Omental fat pad (tissue), 4 donors: ENCODE results near the gene PRPF38B. TPM values are rescaled to one million over a fixed set of nuclear protein-coding genes. Genes with fewer than 3 reads are reported as not detected.

Experiments used
- ATAC-seq: fragments of 150-250 bp; one replicate; pipeline ENCODE4 v1.9.1; 2016; ENCODE audit warnings: mild to moderate bottlenecking, moderate library complexity; ENCODE audit not compliant: low FRiP score
- DNase-seq: peaks from one replicate; pipeline ENCODE4 v3.0.0-alpha.2; 2019; ENCODE audit warnings: low spot score
- total RNA-seq, 4 donors: library from RNA; depleted of rRNA; stranded (reverse); fragments of >200 nt; gene quantifications; one replicate each; pipeline ENCODE4 v1.1.0, GENCODE V29; 2016
- TF ChIP-seq, protein P1 (sequence below), 3 donors: fragments of 450-650 bp; IDR thresholded peaks; one replicate each; pipeline ENCODE4 v1.5.1; 2016 to 2017; ENCODE audit warnings: antibody characterized with exemption in 3 of 3, mild to moderate bottlenecking in 3 of 3, moderate library complexity in 2 of 3

The PRPF38B gene
- total RNA-seq, 4 donors from 2014 or later = 17.6 to 41.6 (median 30.6) TPM

GRCh38 chr1:108734171-108734865, 42.2 kb downstream of the PRPF38B start:
- ATAC-seq = no peak
- TF ChIP-seq, protein P1, sequence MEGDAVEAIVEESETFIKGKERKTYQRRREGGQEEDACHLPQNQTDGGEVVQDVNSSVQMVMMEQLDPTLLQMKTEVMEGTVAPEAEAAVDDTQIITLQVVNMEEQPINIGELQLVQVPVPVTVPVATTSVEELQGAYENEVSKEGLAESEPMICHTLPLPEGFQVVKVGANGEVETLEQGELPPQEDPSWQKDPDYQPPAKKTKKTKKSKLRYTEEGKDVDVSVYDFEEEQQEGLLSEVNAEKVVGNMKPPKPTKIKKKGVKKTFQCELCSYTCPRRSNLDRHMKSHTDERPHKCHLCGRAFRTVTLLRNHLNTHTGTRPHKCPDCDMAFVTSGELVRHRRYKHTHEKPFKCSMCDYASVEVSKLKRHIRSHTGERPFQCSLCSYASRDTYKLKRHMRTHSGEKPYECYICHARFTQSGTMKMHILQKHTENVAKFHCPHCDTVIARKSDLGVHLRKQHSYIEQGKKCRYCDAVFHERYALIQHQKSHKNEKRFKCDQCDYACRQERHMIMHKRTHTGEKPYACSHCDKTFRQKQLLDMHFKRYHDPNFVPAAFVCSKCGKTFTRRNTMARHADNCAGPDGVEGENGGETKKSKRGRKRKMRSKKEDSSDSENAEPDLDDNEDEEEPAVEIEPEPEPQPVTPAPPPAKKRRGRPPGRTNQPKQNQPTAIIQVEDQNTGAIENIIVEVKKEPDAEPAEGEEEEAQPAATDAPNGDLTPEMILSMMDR (IDR thresholded peaks at IDR 0.05) = no peak
- no peak for DNase-seq

GRCh38 chr1:108742253-108742652, 50.1 kb downstream of the PRPF38B start:
- DNase-seq = no peak
- TF ChIP-seq, protein P1 (IDR thresholded peaks at IDR 0.05) = no peak
- ATAC-seq = no peak

- no peak for ATAC-seq
- TF ChIP-seq, protein P1 (IDR thresholded peaks at IDR 0.05) = no peak
Measured at GRCh38 chr1:108745980-108746381, 53.9 kb downstream of the PRPF38B start.

GRCh38 chr1:108746382-108747170, 54.5 kb downstream of the PRPF38B start, which contains the start of gene STXBP3:
Gene STXBP3 (plus strand): TSS chr1:108746674. CDS start chr1:108746738, 64 bp downstream.
- peak; percentile 98 for ATAC-seq
- DNase-seq = peak; percentile 98
- TF ChIP-seq, protein P1 (IDR thresholded peaks at IDR 0.05) = peak in 2 of 3 donors; percentile 63 to 86

More at GRCh38 chr1:108745980-108746381, 53.9 kb downstream of the PRPF38B start:
- no peak for DNase-seq

- ATAC-seq = peak; percentile 91
- DNase-seq = peak; percentile 57
- TF ChIP-seq, protein P1 (IDR thresholded peaks at IDR 0.05) = no peak
Measured at GRCh38 chr1:108747171-108747850, 55.2 kb downstream of the PRPF38B start.

DNA sequence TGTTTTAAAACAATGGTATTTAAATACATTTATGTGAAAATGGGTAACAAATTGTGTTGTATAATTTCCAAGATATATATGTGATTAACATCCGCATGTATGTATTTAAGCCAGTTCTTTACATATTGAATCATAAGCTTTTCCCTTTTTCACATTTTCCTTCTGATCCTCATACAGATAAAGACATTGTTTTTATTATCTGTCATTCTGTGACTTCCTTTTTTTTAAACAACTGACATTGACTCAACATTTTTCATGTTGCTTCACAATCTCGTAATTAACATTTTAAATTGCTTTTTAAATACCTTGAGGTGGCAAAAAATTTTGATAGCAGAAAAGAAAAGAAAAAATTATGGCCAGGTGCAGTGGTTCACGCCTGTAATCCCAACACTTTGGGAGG, 55.8 kb downstream of the PRPF38B start:
- no peak for ATAC-seq
- TF ChIP-seq, protein P1 (IDR thresholded peaks at IDR 0.05) = no peak
- no peak for DNase-seq
